ENCODE measurements around the gene MET. TPM values are rescaled to one million over a fixed set of nuclear protein-coding genes. Genes with fewer than 3 reads are reported as not detected.

The MET gene
- total RNA-seq, 2 experiments from 2014 or later, result 0.58 to 0.72 TPM

DNA sequence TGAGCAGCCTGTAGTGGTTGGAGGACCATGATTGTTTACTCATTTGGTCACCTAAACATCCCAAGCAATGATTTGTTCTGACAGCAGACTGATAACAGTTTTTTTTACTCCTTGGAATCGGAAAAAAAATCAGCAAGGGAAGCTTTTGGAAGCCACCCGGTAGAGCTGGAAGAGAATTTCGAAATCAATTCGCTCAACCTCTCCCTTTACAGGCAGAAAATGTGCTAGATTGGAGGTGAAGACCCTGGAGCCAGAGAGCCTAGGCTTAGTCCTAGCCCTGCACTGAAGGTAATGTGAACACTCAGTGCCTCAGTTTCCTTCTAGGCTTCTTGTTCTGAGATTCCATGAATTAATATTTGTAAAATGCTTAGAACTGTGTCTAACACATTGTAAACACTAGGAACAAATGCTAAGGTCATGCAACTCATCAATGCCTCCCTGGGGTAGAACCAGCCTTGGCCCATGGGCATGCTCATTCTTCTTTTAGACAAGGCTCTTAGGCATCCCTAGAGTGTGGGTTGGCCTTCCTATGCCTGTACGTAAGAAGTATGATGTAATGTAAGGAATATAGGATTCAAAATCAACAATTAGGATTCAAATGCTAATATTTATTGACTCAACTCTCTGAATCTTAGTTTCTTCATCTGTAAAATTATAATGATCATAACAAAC is 52.7 kb downstream of the MET start:
- Mint-ChIP-seq H3K27ac (no peak overlapping the region), H3K27me3 (no peaks in the 10 kb centered on the region), H3K4me3 (no peak overlapping the region), H3K36me3 (no peaks in the 10 kb centered on the region), H3K9me3 (peaks cover 1% of the 10 kb centered on the region), H3K4me1 (no peaks in the 10 kb centered on the region)
- no peak for DNase-seq

DNA sequence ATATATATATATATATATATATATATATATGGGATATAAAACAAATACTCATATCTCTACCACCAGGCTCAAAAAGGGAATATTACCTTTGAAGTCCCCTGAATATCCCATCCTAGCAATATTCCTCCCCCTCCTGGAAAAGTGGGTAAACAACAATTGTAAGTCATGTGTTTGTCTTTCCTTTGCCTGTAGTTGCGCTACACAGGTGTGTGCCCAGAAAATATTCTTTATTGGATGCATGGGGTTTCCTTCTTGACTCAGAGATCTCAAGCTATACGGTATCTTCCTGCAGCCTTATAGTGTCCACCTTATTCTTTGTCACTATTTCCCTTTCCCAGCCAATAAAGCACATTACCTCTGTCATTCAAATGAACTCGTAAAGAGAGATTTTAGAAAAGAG is 54.2 kb downstream of the MET start:
- no peak for DNase-seq
- no peak overlapping the region for H3K27ac Mint-ChIP-seq
- peaks cover 7% of the 10 kb centered on the region for H3K27me3 Mint-ChIP-seq
- H3K4me1 Mint-ChIP-seq, result no peaks in the 10 kb centered on the region
- no peaks in the 10 kb centered on the region for H3K36me3 Mint-ChIP-seq
- no peak overlapping the region for H3K4me3 Mint-ChIP-seq
- peaks cover 1% of the 10 kb centered on the region for H3K9me3 Mint-ChIP-seq

GRCh38 chr7:116726713-116727431 is 54.9 kb downstream of the MET start:
- no peak for DNase-seq
- H3K4me3 Mint-ChIP-seq, result no peak overlapping the region
- no peak overlapping the region for H3K27ac Mint-ChIP-seq
- H3K36me3 Mint-ChIP-seq, result no peaks in the 10 kb centered on the region
- H3K27me3 Mint-ChIP-seq, result peaks cover 7% of the 10 kb centered on the region
- H3K4me1 Mint-ChIP-seq, result no peaks in the 10 kb centered on the region
- no peaks in the 10 kb centered on the region for H3K9me3 Mint-ChIP-seq

DNA sequence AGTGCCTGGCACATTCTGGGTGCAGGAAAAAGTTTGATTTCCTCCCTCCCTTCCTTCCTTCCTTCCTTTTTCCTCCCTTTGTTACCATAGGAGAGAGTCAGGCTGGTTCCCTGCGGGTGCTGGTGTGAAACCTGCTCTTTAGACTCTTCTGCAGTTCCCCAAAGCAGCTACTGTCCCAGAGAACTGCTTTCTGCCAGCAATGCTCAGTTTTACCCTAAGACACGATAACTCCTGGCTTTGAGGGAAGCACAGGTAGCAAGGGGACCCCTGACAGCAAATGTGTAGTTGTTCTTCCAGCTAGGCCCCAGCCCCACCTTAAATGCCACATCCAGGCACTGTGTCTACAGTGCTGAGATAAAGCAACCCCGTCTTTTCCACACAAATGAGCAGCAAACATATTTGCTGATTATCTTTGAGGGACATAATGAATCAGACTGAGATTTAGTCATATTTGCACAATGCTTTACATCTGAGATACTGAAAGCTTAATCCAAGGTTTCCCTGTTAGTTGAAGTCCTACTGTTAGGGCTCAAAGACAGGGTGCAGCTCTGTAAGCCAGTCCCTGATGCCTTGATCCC is 55.5 kb downstream of the MET start:
- Mint-ChIP-seq H3K4me3 (no peak overlapping the region), H3K9me3 (no peaks in the 10 kb centered on the region), H3K4me1 (peaks cover 2% of the 10 kb centered on the region), H3K36me3 (no peaks in the 10 kb centered on the region), H3K27ac (no peak overlapping the region), H3K27me3 (peaks cover 7% of the 10 kb centered on the region)
- no peak for DNase-seq

DNA sequence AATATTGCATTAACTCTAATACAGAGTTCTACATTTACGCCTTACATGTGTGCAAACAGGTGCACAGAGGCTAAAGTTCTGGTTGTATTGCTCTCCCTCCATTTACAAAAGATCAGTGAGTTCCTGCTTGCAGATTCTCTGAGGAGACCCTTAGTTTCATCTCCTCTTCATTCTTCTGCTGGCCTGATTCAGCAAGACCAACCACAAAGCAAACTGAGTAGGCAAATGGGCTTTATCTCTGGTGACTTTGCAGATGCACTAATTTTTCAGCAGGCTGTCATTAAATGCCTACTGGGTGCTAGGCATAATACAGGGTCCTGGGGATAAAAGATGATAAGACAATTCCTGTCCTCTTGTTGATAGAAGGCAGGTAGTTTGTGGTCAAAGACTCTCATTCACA is 56.4 kb downstream of the MET start:
- H3K36me3 Mint-ChIP-seq, result no peaks in the 10 kb centered on the region
- no peak overlapping the region for H3K4me3 Mint-ChIP-seq
- no peak for DNase-seq
- peaks cover 7% of the 10 kb centered on the region for H3K27me3 Mint-ChIP-seq
- H3K9me3 Mint-ChIP-seq, result no peaks in the 10 kb centered on the region
- peaks cover 2% of the 10 kb centered on the region for H3K4me1 Mint-ChIP-seq
- no peak overlapping the region for H3K27ac Mint-ChIP-seq

GRCh38 chr7:116730097-116731022 is 58.4 kb downstream of the MET start:
- peaks cover 2% of the 10 kb centered on the region for H3K4me1 Mint-ChIP-seq
- no peak overlapping the region for H3K27ac Mint-ChIP-seq
- no peaks in the 10 kb centered on the region for H3K9me3 Mint-ChIP-seq
- no peak overlapping the region for H3K4me3 Mint-ChIP-seq
- DNase-seq, result no peak
- peaks cover 7% of the 10 kb centered on the region for H3K27me3 Mint-ChIP-seq
- no peaks in the 10 kb centered on the region for H3K36me3 Mint-ChIP-seq

- H3K4me3 Mint-ChIP-seq, result no peak overlapping the region
- no peaks in the 10 kb centered on the region for H3K36me3 Mint-ChIP-seq
- DNase-seq, result no peak
- H3K27me3 Mint-ChIP-seq, result peaks cover 7% of the 10 kb centered on the region
- no peak overlapping the region for H3K27ac Mint-ChIP-seq
- H3K4me1 Mint-ChIP-seq, result peaks cover 2% of the 10 kb centered on the region
- no peaks in the 10 kb centered on the region for H3K9me3 Mint-ChIP-seq
Measured at GRCh38 chr7:116731023-116731395, 59.0 kb downstream of the MET start.

GRCh38 chr7:116731445-116732335 is 59.7 kb downstream of the MET start:
- peaks cover 7% of the 10 kb centered on the region for H3K27me3 Mint-ChIP-seq
- H3K36me3 Mint-ChIP-seq, result no peaks in the 10 kb centered on the region
- DNase-seq, result no peak
- H3K9me3 Mint-ChIP-seq, result no peaks in the 10 kb centered on the region
- H3K4me1 Mint-ChIP-seq, result peaks cover 2% of the 10 kb centered on the region
- H3K4me3 Mint-ChIP-seq, result no peak overlapping the region
- H3K27ac Mint-ChIP-seq, result no peak overlapping the region

- Mint-ChIP-seq H3K4me1 (peaks cover 2% of the 10 kb centered on the region), H3K27me3 (peaks cover 7% of the 10 kb centered on the region), H3K4me3 (no peak overlapping the region), H3K9me3 (no peaks in the 10 kb centered on the region), H3K27ac (no peak overlapping the region), H3K36me3 (no peaks in the 10 kb centered on the region)
- DNase-seq, result no peak
Measured at GRCh38 chr7:116732788-116733694, 61.0 kb downstream of the MET start.

DNA sequence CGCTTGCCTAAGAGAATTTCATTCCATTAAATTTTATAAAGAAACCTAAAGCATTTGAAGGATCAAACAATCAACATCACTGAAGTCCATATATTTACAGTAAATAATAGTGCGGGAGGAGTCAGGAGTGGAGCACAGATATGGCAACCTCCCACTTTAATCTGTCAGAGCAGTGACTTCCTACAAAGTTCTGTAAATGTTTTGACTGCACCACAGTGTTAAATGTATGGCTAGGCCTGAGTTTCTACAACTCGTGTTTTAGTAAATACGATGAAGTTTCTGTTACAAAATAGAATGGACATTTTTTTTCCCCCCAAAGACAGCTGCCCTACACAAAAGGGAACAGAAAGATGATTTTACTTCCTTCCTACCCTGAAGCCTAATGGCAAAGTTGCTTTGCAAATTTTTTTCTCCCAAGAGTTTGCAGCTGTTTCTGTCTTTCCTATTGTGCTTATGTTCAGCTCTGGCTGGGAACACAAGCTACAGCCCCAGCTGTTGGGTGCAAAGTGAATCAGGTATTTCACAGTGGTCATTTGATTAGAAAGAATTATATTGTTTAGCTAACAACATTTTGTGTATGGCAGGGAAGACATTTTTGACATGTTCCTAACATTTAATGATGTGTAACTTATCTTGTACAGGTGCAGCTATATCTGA is 62.1 kb downstream of the MET start:
- Mint-ChIP-seq H3K36me3 (no peaks in the 10 kb centered on the region), H3K9me3 (no peaks in the 10 kb centered on the region), H3K27me3 (peaks cover 7% of the 10 kb centered on the region), H3K4me1 (peaks cover 2% of the 10 kb centered on the region), H3K27ac (no peak overlapping the region), H3K4me3 (no peak overlapping the region)
- no peak for DNase-seq

GRCh38 chr7:116734710-116735109 is 62.7 kb downstream of the MET start:
- Mint-ChIP-seq H3K4me1 (peaks cover 2% of the 10 kb centered on the region), H3K27ac (no peak overlapping the region), H3K36me3 (no peaks in the 10 kb centered on the region)

DNA sequence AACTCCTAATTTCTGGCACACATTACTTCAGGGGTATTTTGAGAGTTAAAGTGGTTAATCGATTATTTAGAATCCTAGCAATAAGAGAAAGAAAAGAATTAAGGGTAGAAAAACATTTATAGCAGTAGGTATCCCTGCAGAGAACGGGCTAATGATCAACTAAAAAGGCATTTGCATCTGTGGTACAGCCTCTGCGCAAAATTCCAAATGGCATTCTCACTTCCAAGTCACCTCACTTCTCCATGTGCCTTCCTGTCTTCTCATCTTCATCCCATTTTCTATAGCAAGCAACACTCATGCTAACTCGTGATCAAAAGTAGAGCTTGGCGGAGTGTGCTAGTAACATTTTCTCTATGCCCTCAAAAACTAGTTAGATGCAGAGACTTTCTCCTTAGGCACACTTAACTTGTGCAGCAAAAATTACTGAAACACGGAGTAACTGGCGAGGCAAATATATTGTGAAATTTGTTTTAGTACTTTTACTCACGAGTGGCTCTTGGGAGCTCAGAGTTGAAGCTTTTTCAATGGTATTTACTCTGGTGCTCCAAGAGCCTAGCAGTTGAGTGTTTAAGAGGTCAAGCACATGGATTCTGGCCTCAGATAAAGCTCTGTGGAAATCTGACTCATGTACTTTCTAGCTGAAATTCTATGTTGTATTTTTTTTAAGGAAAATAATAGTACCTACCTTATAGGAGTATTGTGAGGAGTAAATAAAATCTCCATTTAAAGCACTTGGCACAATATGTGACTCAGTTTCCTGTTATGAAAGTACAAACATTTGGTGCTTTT is 65.1 kb downstream of the MET start:
- Mint-ChIP-seq H3K4me1 (no peaks in the 10 kb centered on the region), H3K4me3 (no peak overlapping the region), H3K9me3 (no peaks in the 10 kb centered on the region), H3K27ac (no peak overlapping the region), H3K27me3 (peaks cover 11% of the 10 kb centered on the region), H3K36me3 (no peaks in the 10 kb centered on the region)
- DNase-seq, result no peak

More at GRCh38 chr7:116734710-116735109, 62.7 kb downstream of the MET start:
- Mint-ChIP-seq H3K27me3 (peaks cover 7% of the 10 kb centered on the region), H3K4me3 (no peak overlapping the region), H3K9me3 (no peaks in the 10 kb centered on the region)
- DNase-seq, result no peak
